Urothelium cell line (cell line): ENCODE measurements around the gene C4orf50.
"Not testable (repeated sequence)": the region's sequence is repeated elsewhere in the genome, so short reads cannot be mapped to it uniquely, and the experiment has no call there.

Experiments
- DNase-seq: peaks from one replicate; pipeline ENCODE4 v3.0.0; 2011; ENCODE audit warnings: low spot score, mixed read lengths
- FAIRE-seq: peaks from 2 replicates; lab custom pipeline; 2011; peaks lifted over from hg19 to GRCh38; lab: Jason Lieb, UNC

C4orf50 gene

DNA sequence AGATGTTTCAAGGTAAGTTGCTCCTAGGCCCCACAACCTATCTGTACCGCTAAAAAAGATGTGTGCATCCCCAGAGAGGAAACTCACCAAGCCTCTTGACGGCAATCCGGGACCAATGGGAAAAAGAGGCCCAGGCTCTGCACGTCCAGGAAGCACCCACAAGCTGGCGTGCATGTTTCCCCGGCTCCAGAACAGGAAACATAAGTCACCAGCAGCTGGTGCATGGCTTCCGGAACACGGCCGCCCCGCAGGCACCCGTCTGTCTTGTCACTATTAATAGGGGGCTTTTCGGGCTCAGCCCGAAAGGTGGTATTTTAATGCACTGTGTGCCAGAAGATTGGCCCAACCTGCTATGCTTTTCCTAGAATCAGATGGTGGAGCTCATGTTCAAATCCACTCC is 147.5 kb downstream of the C4orf50 start:
- FAIRE-seq: no peak
- DNase-seq: no peak

DNA sequence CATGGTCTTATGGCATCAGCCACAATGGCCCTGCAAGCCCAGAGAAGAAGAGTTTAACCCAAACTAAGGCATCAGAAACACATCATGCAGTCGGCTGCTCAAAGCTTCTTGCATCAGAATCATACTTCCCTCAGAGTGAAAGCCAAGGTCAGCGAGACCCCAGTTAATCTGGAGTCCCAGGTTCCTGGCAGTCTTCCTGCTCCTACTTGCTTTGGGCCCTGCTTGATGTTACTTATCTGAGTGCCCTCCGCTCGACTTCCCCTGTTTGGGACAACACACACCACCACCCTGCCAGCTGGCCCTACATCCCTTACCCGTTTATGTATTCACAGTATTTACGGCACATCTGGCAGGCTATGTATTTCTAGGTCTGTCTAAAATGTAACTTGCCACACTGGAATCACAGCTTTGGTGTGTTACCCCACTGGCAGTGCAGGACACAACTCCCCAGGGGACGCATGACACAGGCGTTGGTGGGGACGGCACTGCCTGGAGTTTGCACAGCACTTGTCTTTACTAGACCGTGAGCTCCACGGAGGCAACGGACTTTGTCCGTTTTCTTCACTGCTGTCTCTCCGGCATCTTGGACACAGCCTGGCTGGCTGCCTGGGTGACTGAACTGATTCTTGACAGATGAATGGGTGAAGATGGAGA is 148.1 kb downstream of the C4orf50 start:
- no peak for FAIRE-seq
- DNase-seq: no peak

DNA sequence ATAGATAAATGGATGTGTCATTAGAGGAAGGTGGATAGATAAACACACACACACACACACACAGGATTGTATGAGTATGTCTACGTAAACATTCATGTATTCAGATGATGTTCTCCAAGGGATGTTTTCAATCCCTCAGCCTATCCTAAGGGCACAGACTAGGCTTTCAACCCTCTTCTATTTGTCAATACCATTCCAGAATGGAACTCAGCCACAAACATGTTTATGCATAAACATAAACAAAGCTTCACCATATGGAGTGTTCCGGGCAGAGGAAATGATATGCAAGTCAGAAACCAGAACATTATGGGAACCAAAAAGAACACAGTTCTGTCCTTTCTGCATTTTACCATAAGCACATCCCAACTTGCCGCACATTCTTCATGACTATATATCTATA is 150.4 kb downstream of the C4orf50 start:
- no peak for FAIRE-seq
- DNase-seq: no peak

DNA sequence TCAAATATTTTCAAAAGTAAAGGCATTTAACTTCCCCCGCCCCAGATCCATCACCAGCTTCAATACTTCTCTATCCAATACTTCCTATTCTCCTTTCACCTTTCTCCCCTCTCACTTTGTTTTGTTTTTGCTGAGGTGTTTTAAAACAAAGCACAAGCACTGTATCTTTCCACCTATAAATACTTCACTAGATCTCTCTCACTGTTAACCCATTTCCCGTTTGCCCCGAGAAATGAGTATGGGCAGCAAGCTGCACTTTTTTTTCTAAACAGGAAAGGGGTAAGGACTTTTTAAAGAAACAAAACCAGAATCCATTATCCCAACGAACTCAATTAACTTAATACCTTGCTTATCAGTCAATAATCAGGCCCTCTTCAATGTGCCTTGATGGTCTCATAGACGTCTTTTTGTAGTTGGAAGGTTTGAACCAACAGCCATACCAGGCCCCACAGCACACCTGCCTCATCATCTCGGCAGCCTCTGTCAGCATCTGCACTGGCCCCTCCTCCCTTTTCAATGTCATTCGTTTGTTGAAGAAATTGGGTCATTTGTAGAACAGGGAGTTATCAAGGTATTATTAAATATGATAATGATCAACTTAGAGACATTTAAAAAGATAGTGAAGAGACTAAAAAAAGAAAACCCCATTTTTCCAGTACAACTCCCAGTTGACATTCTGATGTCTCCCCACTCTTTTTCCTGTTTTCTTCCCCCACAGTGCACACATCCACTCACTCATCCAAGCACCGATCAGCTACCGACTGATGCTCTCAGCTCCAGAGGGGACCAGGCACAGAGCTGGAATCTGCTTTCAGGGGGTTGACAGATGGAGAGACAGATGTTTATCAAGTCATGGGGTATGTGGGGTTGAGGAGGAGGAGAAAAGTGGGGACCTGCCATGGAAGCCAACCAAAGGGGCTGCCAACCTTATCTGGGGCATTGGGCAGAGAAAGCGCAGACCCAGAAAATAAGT is 151.1 kb downstream of the C4orf50 start:
- DNase-seq (no peak), FAIRE-seq (no peak)

DNA sequence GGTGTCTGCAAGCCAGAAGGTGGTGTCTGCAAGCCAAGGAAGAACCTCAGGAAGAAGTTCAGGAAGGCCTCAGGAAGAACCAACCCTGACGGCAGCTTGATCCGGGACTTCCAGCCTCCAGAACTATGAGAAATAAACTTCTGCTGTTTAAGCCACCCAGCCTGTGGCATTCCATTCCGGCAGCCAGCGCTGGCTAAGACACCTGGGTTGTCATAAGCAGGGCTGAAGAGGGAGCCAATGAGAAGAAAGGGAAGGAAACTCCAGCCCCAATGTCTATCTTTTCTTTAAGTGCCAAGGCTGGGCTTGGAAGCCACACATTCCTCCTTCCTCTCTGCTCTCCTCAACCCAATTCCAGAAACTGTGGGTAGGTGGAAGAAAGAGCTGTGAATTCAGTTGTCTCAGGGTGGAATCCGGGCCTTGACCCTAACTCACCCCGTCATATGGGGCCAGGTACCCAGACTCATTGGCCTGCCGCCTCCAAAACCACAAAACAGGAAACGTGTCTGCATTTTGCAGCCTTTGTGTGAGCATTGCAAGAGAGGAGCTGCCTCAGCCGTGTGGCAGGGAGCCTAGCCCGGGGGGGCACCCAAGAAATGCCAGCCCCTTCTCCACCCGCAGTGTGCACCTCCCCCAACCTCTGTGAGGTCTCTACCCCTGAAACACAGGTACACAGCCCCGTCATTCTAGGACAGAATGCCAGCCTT is 152.2 kb downstream of the C4orf50 start:
- peak; percentile 20 for DNase-seq

DNA sequence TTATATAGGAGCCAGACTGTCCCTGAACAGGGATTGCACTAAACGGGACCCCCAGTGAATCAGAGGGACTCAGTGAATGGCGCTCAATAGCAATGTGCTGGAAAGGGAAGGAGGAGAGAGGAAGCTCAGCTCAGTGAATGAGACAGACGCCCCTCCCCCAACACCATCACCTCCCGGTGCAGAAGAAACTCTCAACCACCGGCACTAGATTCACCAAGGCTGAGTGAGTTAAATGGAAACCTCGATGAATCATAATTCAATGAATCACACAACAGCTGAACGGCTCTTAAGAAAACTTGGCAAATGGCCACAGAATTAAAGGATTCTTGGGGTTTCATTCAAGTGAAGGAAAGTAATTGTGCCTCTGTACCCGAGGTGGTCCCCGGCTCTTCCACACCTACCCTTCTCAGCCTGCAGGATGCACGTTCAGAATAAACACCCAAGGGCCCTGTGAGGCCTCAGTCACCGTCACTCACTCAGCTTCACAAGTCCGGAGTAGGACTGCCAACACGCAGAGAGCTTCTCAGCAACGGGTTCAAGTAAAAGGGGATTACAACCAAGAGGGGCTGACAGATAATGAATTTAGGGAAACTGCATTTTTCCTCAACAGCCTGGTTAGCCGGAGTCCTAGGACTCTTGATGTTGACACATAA is 154.6 kb downstream of the C4orf50 start:
- DNase-seq (peak; percentile 80), FAIRE-seq (no peak)

More for the DNA sequence above, 152.2 kb downstream of the C4orf50 start:
- FAIRE-seq: no peak

DNA sequence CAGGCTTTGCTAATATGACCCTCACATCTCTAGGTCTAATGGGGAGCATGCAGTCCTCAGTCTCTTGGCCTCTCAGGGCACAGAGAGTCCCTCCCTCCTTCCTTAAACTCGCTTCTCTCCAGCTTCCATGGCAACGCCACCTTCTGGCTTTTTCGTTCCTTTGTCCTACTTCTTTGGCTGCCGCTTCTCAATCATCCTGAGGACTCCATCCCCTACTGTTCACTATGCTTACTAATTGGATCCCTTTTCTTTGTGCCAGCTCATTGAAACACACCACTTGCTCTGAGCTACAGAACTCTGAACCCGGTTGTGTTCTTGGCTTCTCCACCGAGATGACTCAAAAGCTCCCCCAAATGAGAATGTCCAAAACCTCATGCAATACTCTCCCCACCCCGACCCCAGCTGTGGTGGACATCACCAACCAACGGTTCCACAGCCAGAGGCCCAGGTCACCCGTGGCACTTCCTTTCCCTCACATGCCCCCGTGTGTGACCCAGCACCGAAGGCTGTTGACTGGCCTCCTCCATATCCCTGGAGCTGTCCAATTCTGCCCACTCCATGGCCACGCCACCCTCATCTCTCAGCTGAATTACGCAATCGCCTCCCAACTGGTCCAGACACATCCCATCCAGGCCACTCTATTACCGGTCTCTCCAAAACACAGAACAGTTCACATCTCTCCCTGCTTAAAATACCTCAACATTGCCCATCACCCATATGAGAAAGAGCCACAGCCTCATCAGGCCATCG is 160.0 kb downstream of the C4orf50 start:
- no peak for DNase-seq
- FAIRE-seq: no peak

DNA sequence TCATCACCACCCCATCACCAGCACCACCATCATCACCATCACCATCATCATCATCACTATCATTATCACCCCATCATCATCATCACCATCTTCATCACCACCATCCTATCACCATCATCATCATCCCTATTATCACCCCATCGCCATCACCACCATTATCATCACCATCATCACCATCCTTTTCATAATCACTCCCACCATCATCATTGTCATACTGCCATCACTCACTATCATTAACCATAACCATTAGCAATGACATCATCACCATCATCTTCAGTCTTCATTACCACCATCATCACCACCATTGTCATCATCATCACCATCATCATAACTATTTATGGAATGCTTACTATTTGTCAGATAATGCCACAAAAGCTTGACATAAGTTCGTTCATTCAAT is 161.0 kb downstream of the C4orf50 start:
- FAIRE-seq (no peak), DNase-seq (no peak)

DNA sequence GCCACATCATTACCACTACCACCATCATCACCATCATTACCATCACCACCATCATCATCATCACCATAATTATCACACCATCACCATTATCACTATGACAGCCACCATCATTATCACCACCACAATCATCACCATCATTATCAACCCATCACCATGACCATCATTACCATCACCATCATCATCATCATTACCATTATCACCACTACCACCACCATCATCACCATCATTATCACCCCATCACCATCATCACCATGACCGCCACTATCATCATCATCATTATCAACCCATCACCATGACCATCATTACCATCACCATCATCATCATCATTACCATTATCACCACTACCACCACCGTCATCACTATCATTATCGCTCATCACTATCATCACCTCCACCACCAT is 161.9 kb downstream of the C4orf50 start:
- FAIRE-seq: peak; percentile 98
- not testable (repeated sequence) for DNase-seq

DNA sequence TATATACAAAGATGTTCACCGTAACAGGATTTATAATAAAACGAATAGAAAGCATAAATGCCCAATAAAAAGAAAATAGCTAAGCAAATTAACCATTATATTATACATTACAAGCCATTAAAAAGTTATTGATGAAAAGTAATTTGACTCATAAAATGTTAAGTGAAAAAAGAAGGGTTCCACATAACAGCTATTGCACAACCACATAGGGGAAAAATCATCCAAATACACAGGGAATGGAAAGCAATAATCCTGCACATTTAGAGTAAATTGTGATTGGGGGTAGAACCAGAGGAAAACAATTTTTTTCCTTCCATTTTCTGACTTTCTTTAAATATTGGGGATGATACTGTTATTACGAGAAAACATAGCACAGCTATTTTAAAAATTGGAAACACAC is 163.3 kb downstream of the C4orf50 start:
- DNase-seq (no peak), FAIRE-seq (no peak)

DNA sequence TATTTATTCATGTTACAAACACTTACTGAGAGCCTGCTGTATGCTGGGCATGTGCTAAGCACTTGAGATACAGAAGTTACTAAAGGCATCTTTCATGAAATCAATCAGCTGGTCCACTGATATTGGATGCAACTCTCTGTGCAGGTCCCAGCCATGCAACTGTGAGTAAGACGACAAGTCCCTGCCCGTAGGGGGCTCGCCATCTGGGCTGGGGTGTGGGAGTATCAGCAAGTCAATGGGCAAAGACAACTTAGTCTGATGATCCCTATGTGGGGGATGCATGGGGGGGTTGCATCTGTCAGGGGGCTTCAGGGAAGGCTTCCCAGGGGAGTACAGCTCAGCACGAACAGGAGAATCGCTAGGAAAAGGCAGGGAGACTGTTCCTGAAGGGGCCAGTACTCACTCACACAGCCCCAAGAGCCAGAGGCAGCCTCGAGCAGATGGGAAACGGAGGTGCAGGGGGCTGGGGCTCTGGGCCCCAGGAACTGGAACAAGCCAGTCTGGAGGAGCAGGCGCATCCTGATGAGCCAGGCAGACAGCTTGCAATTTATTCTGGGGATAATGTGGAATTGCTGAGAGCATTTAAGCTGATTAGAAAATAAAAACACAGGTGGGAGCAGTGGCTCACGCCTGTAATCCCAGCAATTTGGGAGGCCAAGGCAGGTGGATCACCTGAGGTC is 165.6 kb downstream of the C4orf50 start:
- no peak for DNase-seq
- FAIRE-seq: no peak

DNA sequence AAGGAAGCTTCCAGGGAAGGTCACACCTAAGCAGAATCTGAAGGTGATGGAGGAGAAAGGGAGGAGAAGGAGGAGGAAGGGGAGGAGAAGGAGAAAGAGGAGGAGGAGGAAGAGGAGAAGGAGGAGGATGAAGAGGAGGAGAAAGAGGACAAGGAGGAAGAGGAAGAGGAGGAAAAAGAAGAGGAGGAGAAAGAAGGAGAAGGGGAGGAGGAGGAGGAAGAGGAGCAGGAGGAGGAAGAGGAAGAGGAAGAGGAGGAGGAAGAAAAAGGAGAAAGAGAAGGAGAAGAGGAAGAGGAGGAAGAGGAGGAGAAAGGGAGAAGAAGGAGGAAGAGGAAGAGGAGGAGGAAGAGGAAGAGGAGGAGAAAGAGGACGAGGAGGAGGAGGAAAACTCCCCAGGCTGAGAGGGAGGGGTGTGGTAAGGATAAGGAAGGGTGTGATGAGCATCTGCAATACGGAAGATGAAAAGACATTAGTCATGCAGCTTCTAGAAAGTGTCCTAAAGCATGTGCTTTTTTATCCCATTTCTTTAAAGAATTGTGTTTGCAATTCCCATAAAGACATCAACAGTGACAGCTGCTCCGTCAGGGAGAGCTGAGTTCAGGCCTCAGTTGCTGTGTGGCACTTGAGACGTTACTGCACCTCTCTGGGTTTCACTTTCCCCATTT is 166.5 kb downstream of the C4orf50 start:
- DNase-seq (no peak), FAIRE-seq (no peak)
